ENCODE results near the gene CCNY. TPM values are rescaled to one million over a fixed set of nuclear protein-coding genes. Genes with fewer than 3 reads are reported as not detected.

The CCNY gene
- total RNA-seq, 1 donor, result 68.6 TPM

DNA sequence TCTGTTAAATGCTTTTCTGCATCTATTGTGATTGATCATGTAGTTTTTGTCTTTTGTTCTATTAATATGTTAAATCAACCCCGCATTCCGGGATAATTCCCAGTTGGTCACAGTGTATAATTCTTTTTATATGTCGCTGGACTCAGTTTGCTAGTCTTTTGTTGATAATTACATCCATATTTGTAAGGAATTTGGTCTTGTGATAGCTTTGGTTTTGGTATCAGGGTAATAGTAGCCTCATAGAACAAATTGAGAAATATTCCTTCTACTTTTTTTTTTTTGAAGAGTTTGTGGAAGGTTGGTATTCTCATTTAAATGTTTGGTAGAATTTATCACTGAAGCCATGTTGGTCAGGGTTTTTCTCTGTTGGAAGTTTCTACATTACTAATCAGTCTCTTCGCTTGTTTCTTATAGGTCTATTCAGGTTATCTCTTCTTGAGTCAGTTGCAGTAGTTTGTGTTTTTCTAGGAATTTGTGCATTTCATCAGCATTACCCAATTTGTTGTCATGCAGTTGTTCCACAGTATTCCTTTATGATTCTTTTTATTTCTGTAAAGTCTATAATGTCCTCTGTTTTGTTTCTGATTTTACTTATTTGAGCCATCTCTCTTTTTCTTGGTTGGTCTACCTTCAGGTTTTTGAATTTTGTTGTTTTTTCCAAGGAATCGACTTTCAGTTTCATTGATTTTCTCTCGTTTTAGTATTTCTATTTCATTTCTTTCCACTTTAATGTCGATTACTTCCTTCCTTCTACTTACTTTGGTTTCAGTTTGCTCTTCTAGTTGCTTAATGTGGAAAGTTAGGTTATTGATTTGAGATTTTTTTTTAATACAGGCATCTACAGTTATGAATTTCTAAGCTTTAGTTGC lies 204.2 kb downstream of the CCNY start:
- Histone ChIP-seq H3K9me3 (ENCODE audit: low read depth, low read length) (peaks cover 5% of the 10 kb centered on the region), H3K4me1 (ENCODE audit: insufficient read depth, low read length) (no peaks in the 10 kb centered on the region), H3K27me3 (ENCODE audit: insufficient read depth, low read length) (no peaks in the 10 kb centered on the region), H3K4me3 (ENCODE audit: low read length) (no peak overlapping the region)

DNA sequence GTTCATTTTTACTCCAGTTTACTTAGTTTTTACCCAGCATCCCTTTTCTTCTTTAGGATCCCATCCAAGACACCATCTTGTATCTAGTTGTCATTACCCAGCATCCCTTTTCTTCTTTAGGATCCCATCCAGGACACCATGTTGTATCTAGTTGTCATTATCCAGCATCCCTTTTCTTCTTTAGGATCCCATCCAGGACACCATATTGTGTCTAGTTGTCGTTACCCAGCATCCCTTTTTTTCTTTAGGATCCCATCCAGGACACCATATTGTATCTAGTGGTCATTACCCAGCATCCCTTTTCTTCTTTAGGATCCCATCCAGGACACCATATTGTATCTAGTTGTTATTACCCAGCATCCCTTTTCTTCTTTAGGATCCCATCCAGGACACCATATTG lies 205.4 kb downstream of the CCNY start:
- Histone ChIP-seq H3K4me1 (ENCODE audit: insufficient read depth, low read length) (no peaks in the 10 kb centered on the region), H3K4me3 (ENCODE audit: low read length) (no peak overlapping the region), H3K27me3 (ENCODE audit: insufficient read depth, low read length) (no peaks in the 10 kb centered on the region), H3K9me3 (ENCODE audit: low read depth, low read length) (no peaks in the 10 kb centered on the region)

DNA sequence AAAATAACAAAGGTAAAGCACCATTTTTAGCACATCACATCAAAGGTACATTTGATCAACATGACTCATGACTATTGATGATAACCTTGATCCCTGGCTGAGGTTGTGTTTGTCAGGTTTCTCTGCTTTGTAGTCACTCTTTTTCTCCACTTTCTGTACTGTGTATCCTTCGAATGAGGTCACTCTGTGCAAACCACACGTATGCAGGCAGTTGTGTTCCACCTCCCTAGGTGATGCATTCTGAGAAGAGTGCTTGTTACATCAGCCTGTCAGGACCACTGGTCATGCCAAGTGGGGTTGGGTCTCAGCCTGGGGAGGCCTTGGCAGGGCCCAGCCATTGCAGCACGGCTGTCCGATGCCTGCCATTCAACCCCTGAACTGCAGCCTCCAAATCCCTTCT lies 206.0 kb downstream of the CCNY start:
- Histone ChIP-seq H3K4me1 (ENCODE audit: insufficient read depth, low read length) (no peaks in the 10 kb centered on the region), H3K4me3 (ENCODE audit: low read length) (no peak overlapping the region), H3K27me3 (ENCODE audit: insufficient read depth, low read length) (no peaks in the 10 kb centered on the region), H3K9me3 (ENCODE audit: low read depth, low read length) (no peaks in the 10 kb centered on the region)

DNA sequence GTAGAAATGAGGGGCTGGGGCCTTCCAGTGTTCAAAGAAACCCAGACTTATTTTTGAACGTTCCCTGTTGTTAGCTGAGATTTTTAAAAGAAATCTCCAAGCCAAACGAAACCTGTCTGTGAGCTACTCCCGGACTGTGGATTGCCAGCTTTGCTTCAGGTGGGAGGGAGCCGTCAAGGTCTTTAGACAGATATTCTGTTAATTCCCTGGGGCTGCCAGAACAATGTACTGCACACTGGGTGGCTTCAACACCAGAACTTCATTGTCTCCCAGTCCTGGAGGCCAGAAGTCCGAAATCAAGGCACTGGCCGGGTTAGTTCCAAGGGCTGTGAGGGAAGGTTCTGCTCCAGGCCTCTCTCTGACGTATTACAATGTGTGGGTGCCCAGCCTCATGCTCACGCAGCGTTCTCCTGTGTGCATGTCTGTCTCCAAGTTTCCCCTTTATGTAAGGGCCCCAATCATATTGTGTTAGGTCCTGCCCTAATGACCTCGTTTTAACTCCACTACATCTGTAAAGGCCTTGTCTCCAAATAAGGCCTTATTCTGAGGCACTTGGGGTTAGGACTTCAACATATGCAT lies 208.9 kb downstream of the CCNY start:
- Histone ChIP-seq H3K9me3 (ENCODE audit: low read depth, low read length) (no peaks in the 10 kb centered on the region), H3K27me3 (ENCODE audit: insufficient read depth, low read length) (no peaks in the 10 kb centered on the region), H3K4me3 (ENCODE audit: low read length) (no peak overlapping the region), H3K4me1 (ENCODE audit: insufficient read depth, low read length) (no peaks in the 10 kb centered on the region)

DNA sequence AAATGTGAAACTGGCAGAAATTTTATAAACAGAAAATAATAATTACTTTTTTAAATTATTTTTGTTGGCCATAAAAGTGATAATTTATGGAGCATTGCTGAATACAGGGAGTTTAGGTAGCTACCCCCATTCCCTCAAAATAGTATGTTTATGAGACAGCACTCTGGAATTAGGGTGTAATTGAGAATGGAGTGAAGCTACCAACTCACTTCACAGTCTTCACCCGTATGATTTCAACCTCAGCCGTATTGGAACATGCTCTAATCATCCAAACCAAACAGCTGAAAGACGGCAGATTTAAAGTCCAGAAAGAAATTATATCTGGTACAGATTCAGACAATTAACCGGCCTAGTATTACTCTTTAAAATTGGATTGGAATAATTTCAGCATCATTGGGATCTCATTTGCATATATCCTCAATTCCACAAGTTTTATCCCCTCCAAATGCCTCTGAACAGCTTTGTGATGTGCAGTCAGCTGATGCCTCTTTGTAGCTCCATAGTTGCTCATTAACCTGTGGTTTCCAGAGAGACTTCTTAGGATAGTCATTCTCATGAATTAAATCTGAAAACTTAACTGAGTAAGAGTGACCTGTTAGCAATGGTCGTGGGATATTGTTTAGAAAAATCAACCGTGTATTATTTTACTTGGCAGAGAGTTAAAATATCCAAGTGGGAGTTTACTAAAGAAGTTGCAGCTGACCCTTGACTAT lies 209.7 kb downstream of the CCNY start:
- Histone ChIP-seq H3K4me3 (ENCODE audit: low read length) (no peak overlapping the region), H3K4me1 (ENCODE audit: insufficient read depth, low read length) (no peaks in the 10 kb centered on the region), H3K9me3 (ENCODE audit: low read depth, low read length) (no peaks in the 10 kb centered on the region), H3K27me3 (ENCODE audit: insufficient read depth, low read length) (no peaks in the 10 kb centered on the region)

DNA sequence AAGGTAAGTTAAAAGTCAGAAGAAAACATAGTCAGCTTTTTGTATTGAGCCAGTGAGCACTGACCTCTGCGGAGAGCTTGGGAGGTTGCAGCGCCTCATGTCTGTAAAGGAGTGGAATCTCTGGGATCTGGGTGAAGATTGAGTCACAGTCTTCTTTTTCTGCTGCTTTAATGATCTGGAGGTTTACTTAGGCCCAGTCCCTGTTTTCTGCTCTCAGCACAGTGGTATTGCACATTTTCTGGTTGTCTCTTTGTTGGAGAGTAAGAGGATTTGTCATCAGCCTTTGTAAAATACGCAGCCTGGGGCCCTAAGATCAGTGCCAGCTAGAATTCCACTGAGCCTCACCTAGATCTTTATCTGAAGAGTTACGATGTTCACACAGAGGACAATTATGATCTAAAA lies 210.5 kb downstream of the CCNY start:
- Histone ChIP-seq H3K9me3 (ENCODE audit: low read depth, low read length) (no peaks in the 10 kb centered on the region), H3K4me1 (ENCODE audit: insufficient read depth, low read length) (no peaks in the 10 kb centered on the region), H3K4me3 (ENCODE audit: low read length) (no peak overlapping the region), H3K27me3 (ENCODE audit: insufficient read depth, low read length) (no peaks in the 10 kb centered on the region)

DNA sequence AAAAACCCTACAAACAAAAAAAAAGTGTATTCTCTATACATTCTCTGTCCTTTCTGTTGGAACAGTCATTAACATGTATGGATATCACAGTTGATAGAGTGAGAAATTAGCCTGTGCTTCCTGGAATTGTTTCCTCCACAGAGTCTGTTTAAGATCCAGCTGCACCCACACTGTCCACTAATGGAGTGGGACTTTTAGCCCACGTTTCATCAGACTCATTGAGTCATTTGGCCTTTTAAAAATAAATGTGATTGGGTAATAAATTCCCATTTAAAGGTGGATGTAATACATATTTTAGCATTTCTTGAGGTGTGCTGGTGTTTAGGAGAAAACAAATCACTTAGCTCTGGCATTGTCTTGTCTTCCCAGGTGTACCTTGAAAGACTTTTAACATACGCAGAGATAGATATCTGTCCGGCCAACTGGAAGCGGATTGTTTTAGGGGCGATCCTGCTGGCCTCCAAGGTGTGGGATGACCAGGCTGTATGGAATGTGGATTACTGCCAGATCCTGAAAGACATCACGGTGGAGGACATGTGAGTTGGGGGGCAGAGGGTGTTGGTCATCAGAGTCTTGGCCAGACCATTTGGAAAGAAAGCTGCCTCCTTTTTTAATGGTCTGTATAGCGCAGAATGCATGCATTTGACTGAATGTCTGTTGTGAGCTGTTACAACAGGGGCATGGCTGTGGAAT lies 216.5 kb downstream of the CCNY start:
- no peaks in the 10 kb centered on the region for H3K27me3 ChIP-seq (ENCODE audit: insufficient read depth, low read length)
- peaks cover 3% of the 10 kb centered on the region for H3K4me1 ChIP-seq (ENCODE audit: insufficient read depth, low read length)
- H3K9me3 ChIP-seq (ENCODE audit: low read depth, low read length), result no peaks in the 10 kb centered on the region
- H3K4me3 ChIP-seq (ENCODE audit: low read length), result no peak overlapping the region

DNA sequence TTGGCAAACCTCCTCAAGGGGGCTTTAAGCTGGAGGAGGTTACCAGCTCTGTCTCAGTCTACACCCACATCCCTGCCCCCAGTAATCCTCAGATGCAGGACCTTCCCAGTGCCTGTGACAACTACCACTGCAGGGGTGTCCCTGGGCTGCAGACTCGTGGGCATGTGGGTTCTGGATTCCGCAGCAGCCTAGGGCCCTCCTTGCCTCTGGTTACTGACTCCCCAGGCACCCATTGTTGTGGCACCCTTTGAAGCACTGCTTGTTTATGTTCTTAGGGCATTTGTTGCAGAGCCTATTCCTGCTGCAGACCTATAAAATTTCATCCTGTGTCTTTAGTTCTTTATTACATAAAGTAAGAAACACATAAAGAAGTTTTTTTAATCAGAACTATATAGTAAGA lies 217.7 kb downstream of the CCNY start:
- H3K27me3 ChIP-seq (ENCODE audit: insufficient read depth, low read length), result no peaks in the 10 kb centered on the region
- H3K4me3 ChIP-seq (ENCODE audit: low read length), result no peak overlapping the region

DNA sequence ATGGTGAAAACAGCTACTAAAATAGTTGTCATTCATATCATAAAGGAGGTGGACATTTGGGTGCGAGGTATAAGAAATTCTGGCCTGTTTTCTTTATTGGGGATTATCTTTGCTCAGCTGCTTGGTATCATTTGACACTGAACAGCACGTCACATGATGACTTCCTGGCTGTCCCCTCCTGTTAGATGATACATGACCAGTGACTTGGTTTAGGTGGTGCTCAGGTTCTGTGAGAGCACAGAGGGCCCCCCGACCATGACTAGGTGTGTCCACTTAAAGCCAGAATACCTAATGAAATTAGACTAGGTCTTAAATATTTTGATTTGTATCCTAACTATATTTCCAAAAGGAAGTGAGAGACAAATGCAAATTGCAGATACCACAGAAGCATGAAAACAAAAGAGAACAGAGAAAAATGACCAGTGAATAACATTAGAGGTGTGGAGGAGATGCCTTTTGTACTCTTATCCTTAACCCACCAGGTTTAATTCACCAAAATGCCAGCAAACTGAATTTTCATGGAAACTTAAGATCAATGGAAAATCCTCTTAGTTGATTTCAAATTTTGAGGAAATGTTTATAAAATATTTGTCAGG lies 218.2 kb downstream of the CCNY start:
- Histone ChIP-seq H3K9me3 (ENCODE audit: low read depth, low read length) (no peaks in the 10 kb centered on the region), H3K27me3 (ENCODE audit: insufficient read depth, low read length) (no peaks in the 10 kb centered on the region), H3K4me1 (ENCODE audit: insufficient read depth, low read length) (peaks cover 3% of the 10 kb centered on the region), H3K4me3 (ENCODE audit: low read length) (no peak overlapping the region)

More for the DNA sequence above, 217.7 kb downstream of the CCNY start:
- Histone ChIP-seq H3K4me1 (ENCODE audit: insufficient read depth, low read length) (peaks cover 3% of the 10 kb centered on the region), H3K9me3 (ENCODE audit: low read depth, low read length) (no peaks in the 10 kb centered on the region)

DNA sequence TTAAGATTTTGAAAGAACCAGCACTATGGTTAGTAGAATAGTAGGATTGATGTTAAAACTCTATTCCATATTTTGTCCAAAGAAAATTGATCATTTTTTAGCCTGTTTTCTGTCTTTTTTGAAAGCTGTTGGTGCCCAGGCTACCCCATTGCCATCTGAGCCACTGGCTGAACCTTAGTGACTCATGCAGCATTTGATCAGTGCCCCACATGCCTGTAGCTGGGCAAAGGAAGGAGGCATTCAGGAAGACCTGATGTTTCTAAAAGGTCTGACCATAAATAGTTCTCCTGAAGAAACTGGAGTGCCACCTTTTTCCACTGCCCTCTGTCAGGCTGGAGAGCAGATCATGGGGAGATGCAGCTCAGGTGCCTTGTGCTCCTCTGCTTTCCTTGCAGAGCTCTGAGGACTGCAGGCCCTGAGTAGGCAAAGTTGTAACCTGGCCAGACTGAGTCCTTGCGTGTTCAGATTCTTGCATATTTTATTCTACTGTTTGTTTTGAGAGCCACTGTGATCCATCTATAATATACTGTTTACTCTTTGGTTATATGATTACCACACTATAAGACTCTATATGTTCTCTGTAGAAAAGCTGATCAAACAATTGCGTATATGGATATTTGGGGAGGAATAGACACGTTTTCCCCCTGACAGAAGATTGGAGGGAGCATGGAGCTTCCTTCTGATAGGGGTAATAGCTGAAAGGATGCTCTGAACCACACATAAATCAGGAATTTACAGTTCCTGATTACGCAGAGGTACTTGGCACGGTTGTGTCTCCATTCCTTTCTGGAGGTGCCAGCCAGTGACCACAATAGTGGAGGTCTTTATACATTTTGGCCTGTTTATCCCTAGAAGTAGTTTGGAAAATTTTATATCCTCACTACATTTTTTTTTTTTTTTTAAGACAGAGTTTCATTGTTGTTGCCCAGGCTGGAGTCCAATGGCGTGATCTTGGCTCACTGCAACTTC lies 219.9 kb downstream of the CCNY start:
- Histone ChIP-seq H3K4me1 (ENCODE audit: insufficient read depth, low read length) (peaks cover 3% of the 10 kb centered on the region), H3K27me3 (ENCODE audit: insufficient read depth, low read length) (no peaks in the 10 kb centered on the region), H3K9me3 (ENCODE audit: low read depth, low read length) (no peaks in the 10 kb centered on the region), H3K4me3 (ENCODE audit: low read length) (no peak overlapping the region)

DNA sequence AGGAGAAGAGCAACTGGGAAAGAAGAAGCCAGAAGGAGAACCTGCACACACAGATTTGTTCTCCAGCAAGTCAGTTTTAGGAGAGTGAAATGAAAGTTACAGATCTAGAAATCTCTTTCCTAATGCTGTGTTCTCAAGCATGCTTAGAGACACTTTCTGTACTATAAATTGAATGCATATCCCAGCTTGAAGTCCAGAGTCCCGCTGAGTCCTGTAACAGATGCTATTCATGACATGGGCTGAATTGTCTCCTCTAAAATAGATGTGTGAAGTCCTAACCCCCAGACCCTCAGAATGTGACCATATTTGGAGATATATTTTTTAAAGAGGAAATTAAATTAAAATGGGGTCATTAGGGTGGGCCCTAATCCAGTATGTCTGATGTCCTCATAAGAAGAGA lies 222.0 kb downstream of the CCNY start:
- Histone ChIP-seq H3K4me3 (ENCODE audit: low read length) (no peak overlapping the region), H3K9me3 (ENCODE audit: low read depth, low read length) (no peaks in the 10 kb centered on the region), H3K27me3 (ENCODE audit: insufficient read depth, low read length) (no peaks in the 10 kb centered on the region), H3K4me1 (ENCODE audit: insufficient read depth, low read length) (peaks cover 3% of the 10 kb centered on the region)

DNA sequence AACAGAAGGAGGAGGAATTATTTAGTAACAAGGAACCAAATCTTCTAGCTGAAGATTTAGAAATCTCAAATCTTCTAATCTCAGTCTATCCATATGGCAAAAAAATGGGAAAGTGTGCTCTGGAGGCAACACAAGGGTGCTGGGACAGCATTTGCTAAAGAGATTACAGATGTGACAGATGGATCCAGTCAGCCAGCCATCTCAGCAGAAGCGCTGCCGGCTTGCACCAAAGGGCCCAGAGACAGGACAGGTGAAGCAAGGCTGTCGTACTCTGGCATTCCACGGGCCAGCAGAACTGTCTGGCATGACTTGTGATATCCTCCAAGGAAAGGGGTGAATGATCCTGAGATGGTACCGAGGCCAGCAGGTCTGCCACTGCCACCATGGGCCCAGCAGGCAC lies 223.1 kb downstream of the CCNY start:
- Histone ChIP-seq H3K27me3 (ENCODE audit: insufficient read depth, low read length) (no peaks in the 10 kb centered on the region), H3K4me3 (ENCODE audit: low read length) (no peak overlapping the region), H3K4me1 (ENCODE audit: insufficient read depth, low read length) (peaks cover 9% of the 10 kb centered on the region), H3K9me3 (ENCODE audit: low read depth, low read length) (no peaks in the 10 kb centered on the region)

DNA sequence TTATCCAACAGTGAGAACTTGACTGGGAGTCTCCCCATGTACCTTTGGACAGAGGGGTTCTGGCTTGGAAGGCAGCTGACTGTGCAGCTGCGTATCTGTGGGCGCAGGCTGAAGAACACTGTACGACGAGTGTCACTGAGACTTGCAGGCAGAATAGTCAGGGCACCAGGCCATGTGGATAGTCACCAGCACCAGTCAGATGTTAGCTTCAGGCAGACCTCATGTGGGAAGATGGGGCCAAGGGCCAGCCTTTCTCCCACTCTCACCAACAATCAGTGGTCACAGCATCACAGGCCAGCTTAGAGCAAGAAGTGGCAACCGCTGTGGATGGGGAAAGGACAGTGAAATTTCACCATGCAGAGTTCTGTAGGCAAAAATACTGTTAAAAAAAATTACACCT lies 225.4 kb downstream of the CCNY start:
- H3K27me3 ChIP-seq (ENCODE audit: insufficient read depth, low read length), result no peaks in the 10 kb centered on the region
- H3K4me3 ChIP-seq (ENCODE audit: low read length), result no peak overlapping the region
- no peaks in the 10 kb centered on the region for H3K9me3 ChIP-seq (ENCODE audit: low read depth, low read length)
- H3K4me1 ChIP-seq (ENCODE audit: insufficient read depth, low read length), result peaks cover 16% of the 10 kb centered on the region

DNA sequence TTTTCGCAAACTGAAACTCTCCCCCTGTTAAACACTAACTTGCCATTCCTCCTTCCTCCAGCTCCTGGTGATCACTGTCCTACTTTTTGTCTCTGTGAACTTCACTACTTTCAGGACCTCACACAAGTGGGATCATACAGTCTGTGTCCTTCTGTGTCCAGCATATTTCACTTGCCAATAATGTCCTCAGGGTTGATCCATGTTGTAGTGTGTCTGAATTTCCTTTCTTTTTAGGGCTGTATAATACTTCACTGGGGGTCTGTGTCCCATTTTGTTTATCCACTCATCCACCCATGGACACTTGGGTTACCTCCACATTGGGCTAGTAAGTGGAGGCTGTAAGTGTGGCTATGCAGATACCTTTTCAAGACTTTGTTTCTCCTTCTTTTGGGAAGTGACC lies 226.1 kb downstream of the CCNY start:
- Histone ChIP-seq H3K4me1 (ENCODE audit: insufficient read depth, low read length) (peaks cover 16% of the 10 kb centered on the region), H3K9me3 (ENCODE audit: low read depth, low read length) (no peaks in the 10 kb centered on the region), H3K4me3 (ENCODE audit: low read length) (no peak overlapping the region), H3K27me3 (ENCODE audit: insufficient read depth, low read length) (no peaks in the 10 kb centered on the region)

Measured in mononuclear cell (primary cell).